GM21529 (cell line): ENCODE results near the gene SLC25A10.
A peak's percentile ranks its signal among the peaks of the same experiment; 100 is the strongest.

ENCODE experiments used
- ATAC-seq: cut with Tn5 transposase; IDR thresholded peaks from one replicate; pipeline ENCODE4 v1.9.1; 2021; ENCODE audit not compliant: unreplicated experiment

The SLC25A10 gene

GRCh38 chr17:81705518-81706231 lies 6.4 kb upstream of the SLC25A10 start:
- no peak for ATAC-seq

- no peak for ATAC-seq
Observed at GRCh38 chr17:81706232-81706611, 5.9 kb upstream of the SLC25A10 start.

- no peak for ATAC-seq
Observed at GRCh38 chr17:81706757-81707624, 5.1 kb upstream of the SLC25A10 start.

GRCh38 chr17:81707725-81708646 lies 4.1 kb upstream of the SLC25A10 start:
- no peak for ATAC-seq

- no peak for ATAC-seq
Observed at GRCh38 chr17:81708739-81709185, 3.3 kb upstream of the SLC25A10 start.

- no peak for ATAC-seq
Observed at GRCh38 chr17:81710514-81711308, 1.4 kb upstream of the SLC25A10 start.

- ATAC-seq, result peak; percentile 11
Observed at GRCh38 chr17:81712468-81713003, 452 bp downstream of the SLC25A10 start.

GRCh38 chr17:81713004-81713555 lies 996 bp downstream of the SLC25A10 start:
- no peak for ATAC-seq

GRCh38 chr17:81713556-81714411 lies 1.7 kb downstream of the SLC25A10 start:
- ATAC-seq, result no peak

GRCh38 chr17:81714412-81715106 lies 2.5 kb downstream of the SLC25A10 start:
- ATAC-seq, result no peak

GRCh38 chr17:81715107-81715871 lies 3.2 kb downstream of the SLC25A10 start:
- ATAC-seq, result no peak

GRCh38 chr17:81715872-81716673 lies 4.0 kb downstream of the SLC25A10 start:
- no peak for ATAC-seq

GRCh38 chr17:81716674-81716996 lies 4.6 kb downstream of the SLC25A10 start:
- no peak for ATAC-seq

GRCh38 chr17:81717049-81717765 lies 5.1 kb downstream of the SLC25A10 start:
- no peak for ATAC-seq

GRCh38 chr17:81717766-81718089 lies 5.6 kb downstream of the SLC25A10 start:
- ATAC-seq, result no peak
